Activated T-cell treated with anti-CD3 and anti-CD28 coated beads for 48 hours (primary cell): ENCODE measurements around the gene MYO3B.

Experiments
- DNase-seq: peaks from one replicate; pipeline ENCODE4 v3.0.0-alpha.2; 2020; ENCODE audit warnings: low read depth

The MYO3B gene

DNA sequence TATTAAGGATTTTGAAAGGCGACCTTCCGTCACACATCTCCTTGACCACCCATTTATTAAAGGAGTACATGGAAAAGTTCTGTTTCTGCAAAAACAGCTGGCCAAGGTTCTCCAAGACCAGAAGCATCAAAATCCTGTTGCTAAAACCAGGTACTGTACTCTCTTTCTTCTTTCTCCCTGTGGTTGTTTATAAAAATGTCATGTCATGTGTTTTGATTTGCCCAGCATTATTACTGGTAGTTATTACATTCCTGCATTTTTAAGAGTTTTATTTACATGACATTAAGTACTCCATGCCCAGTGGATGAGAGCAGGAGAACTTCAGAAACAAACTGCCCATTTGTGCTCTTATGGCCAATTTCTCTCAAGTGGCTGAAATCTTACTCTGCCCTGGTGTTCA lies 191.3 kb downstream of the MYO3B start:
- no peak for DNase-seq

GRCh38 chr2:170369894-170370293 lies 191.9 kb downstream of the MYO3B start:
- DNase-seq = no peak

DNA sequence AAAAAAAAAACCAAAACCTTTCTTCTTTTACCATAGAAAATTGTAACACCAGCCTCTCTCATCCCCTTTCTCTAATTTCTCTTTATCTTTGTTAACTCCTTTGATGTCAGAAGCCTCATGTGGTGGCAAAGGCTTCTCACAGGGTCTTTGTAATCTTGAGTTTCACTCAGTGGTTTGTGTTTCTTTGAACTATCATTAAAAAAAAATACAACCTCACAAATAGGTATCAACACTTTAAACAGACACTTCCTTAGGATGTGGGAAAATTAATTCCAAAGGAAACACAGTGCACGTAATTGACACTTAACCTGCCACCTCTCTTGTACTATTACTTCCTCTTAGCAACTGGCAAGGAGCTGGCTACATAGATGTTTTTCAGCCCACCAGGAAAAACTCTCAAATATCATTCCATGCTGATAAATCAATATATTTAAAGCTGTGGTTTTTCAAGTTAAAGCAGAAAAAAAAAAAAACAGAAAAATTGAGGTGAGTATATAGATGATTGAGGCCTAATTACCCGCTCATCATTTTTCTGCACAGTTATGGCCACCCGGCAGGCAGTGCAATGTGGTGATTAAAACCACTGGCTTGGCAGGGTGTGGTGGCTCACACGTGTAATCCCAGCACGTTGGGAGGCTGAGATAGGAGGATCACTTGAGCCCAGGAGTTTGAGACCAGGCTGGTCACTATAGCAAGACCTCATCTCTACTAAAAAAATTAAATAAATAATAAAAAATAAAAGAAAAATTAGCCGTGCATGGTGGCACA lies 193.5 kb downstream of the MYO3B start:
- DNase-seq = no peak

DNA sequence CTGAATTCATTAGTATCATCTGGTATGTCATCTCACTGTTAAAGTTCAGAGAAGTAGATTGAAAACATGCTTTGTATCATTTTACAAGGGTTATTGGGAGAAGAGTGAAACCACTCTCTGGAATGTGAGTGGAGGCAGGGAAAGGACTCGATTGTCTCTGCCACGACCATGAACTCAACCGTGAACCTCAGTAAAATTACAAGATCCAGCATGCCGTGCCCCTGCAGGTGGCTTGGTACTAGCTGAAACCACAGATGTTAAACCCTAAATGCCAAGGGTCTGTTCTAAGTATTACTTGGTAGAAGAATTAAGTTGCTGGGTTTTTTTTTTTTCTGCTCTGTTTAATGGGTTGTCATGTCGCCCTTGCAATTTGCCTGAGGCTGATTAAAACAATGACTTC lies 197.2 kb downstream of the MYO3B start:
- no peak for DNase-seq

GRCh38 chr2:170377500-170378207 lies 199.7 kb downstream of the MYO3B start:
- DNase-seq = no peak

- no peak for DNase-seq
Measured at GRCh38 chr2:170380267-170380666, 202.3 kb downstream of the MYO3B start.

GRCh38 chr2:170381678-170382077 lies 203.7 kb downstream of the MYO3B start:
- DNase-seq = no peak

GRCh38 chr2:170386554-170386953 lies 208.6 kb downstream of the MYO3B start:
- no peak for DNase-seq

GRCh38 chr2:170391018-170391417 lies 213.1 kb downstream of the MYO3B start:
- DNase-seq = no peak

GRCh38 chr2:170391697-170392096 lies 213.8 kb downstream of the MYO3B start:
- DNase-seq = no peak

GRCh38 chr2:170393861-170394498 lies 216.0 kb downstream of the MYO3B start:
- no peak for DNase-seq

DNA sequence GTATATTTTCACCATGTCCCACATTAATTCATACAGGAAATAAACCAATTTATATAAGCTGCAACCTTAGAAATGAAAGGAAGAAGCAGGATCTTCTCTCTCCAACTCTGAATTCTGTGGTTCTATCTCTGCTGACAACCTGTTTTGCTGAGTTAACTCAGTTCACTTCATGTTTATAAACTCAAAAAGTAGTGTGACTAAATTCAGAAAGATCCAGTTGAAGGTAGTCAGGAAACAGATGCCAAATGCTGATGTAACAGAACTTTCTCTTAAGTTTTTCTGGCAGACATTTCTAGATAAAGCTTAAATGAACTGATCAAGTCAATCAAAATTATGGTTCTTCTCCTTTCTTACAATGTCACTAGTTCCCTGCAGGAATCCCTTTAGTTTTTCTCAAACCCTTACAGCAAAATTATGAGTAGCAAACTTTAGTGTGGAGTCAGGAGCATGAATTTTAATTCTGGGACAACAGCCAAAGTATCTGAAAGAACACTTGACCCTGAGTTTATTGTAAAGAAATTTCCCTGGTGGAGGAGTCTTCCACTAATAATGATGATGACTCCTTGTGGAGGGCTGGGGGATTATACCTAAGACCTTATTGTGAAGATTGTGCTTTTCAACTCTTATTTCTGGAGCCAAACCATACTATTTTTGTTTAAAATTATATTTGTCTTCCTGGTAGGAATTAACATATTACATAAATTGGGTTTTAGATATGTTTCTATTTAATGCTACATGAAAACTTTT lies 216.9 kb downstream of the MYO3B start:
- no peak for DNase-seq

GRCh38 chr2:170396799-170397459 lies 219.0 kb downstream of the MYO3B start:
- no peak for DNase-seq

- DNase-seq = no peak
Measured at GRCh38 chr2:170401187-170401586, 223.2 kb downstream of the MYO3B start.

DNA sequence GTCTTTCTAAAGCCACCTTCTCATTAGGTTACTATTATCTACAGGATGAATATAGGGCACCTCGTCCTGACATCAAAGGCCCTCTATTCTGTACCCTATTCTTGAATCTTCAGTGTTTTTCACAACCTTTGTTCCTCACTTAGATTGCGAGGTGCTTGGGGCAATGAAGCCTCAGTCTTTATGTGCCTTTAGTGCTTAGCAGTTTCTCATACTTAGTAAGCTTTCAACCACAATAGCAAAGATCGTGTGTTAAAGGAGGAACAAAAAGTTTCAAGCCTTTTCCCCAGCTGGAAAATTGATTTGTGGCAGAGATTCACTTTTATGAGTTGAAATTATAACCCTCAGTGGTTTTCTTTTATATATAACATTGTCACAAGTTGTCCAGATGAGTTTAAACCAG lies 226.9 kb downstream of the MYO3B start:
- DNase-seq = no peak

DNA sequence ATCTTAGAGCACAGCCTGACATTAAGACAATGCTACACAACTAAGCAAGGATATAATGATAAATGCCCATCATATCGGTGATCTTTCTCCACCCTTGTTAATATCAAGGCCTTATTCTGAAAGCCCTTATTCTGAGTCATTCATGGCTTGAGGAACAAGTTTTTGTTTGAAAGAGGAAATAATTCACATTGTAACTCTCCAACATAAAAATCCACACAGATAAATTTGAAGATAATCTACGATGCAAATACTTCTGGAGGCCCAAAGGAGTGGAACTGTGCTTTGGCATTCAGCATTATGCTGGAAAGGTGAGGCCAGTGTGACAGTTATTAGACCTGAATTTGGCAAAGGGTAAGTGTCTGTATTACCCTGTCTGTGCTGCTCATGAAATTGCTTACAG lies 227.4 kb downstream of the MYO3B start:
- DNase-seq = no peak

DNA sequence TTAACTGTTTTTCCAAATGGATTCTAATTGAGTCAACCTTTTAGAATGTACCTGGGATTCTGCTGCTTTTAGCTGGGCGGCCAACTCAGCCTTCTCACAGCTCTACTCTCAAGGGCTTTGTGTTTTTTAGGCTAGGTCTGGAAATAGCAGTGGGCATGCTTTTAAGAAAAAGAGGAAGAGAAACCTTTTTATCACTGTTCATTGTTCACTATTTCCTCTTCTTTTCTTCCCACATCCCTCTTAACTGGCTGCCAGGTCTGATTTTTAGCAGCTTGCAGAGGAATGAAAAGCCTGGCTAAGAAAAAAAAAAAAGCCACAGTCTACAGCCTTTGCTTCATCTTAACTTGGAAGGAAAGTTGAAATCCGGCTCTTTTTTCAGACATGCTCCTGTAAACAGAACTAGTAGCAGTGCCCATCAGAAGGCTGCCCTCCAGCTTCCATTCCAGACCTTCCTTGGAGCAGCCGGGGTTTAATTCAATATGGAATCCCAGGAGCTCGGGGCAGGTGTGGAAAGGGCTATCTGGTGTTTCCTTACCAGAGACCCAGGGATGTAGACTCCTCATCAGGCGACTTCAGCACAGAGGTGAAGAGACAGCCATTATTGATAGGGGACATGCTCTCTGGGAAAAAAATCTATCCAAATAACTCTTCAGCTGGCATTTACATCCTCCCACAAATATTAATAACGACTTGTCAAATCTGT lies 230.7 kb downstream of the MYO3B start:
- no peak for DNase-seq

DNA sequence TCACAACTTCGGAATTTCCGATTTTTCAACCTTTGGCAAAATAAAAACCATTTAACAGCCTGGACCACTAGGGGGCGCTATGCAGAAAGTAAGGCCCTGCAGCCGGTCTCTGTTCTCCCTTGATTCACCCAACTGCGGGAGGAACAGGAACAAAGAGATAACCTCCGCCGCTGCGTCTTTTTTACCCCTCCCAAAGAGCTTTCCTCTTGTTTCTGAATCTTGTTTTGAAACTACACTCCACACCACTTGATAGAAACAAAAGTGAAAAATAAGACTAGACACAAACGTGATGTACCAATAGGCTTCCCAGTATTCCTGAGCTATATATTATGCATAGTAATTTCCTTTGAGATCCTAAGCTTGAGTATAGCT lies 231.2 kb downstream of the MYO3B start:
- peak; percentile 64 for DNase-seq

GRCh38 chr2:170411660-170412059 lies 233.7 kb downstream of the MYO3B start:
- no peak for DNase-seq

DNA sequence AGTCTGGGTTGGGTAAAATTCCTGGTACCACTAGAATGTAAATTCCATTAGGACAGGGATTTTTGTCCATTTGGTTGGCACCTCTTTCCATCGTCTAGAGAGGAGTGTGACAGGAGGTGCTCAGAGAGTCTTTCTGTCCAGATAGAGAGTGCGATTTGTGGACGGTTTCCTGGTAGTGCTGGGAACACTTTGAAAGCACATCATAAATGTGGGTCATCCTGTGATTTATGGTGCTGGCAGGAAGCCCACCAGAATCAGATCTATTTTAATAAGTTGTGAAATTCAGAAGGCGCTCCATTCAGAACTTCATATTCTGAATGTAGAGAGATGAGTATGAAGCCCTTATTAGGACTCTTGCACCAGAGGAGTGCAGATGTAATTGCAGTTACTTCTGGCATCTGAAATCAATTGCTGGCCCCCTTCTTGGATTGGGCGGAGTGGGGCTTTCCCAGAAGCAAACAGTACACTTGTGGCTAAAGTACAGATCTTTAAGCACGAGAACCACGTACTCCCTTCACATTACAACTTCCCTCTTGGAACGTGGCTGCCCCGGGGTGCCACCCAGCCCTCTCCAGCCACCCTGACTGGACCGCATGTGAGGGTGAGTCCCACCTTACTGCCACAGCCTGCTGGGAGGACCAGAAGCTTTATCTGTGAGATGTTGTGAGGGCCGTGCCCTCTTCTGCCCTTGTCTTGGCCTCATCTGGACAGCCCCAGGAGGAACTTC lies 243.2 kb downstream of the MYO3B start:
- no peak for DNase-seq

DNA sequence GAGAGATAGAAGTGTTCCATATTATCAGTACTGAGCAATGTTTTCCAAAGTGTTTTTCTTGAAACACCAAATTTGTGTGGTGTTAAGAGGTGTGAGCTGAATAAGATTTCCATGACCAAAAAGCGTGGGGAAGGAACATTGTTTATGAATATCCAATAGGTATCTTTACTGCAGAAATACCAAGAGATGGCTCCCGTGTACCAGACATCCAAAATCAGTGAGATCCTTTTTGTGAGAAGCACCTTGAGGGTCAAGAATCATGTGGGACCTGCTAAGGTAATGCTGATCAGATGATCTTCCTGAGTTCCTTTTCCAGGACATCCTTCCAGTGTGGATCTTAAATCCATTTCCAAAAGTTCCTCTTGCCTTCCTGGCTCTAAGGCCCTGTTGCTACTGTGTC lies 246.0 kb downstream of the MYO3B start:
- no peak for DNase-seq
